Ovary (tissue), 3 donors: ENCODE measurements around the gene SLC1A5.

Experiments used
- CTCF ChIP-seq, 3 donors: fragments of 450-650 bp in 2 of 3; fragments of 200-600 bp in 1 of 3; IDR thresholded peaks; one replicate each; pipeline versions ENCODE4 v1.5.1 to v1.8.0; 2016 to 2022; ENCODE audit warnings: antibody characterized with exemption in 3 of 3, mild to moderate bottlenecking in 1 of 3
- EP300 ChIP-seq: sonication (generic); formaldehyde crosslinking; IDR thresholded peaks from one replicate; pipeline ENCODE4 v1.6.1; 2017; ENCODE audit warnings: antibody characterized with exemption
- donor health status: DM: no; HTN: no; CAD: no.

DNA sequence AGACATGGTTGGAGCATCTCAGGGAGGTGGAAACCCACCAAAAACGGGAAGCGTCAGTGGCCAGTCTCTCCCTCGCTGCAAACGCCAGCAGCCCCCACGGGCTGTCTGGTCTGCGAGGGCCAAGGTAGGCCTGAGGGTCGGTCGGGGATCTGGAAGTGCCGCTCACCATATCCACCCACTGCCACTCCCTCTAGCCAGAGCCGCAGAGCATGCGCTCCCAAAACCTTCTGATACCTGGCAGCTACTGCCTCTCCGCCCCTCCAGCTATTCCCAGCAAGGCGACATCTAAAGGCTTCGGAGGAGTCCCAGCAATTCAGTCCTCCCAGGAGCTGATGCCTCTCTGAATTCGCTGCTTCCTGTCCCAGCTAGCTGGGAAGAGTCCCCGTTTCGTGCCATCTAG lies 46.9 kb downstream of the SLC1A5 start:
- TF ChIP-seq CTCF (IDR thresholded peaks at IDR 0.05) (no peak), EP300 (no peak)
